Spleen (tissue), 7 donors: ENCODE measurements around the gene LHFPL3.

Experiments
- POLR2A ChIP-seq, 3 donors: fragments of 450-650 bp; IDR thresholded peaks; one replicate each; pipeline ENCODE4 v1.5.1; 2017; ENCODE audit warnings: antibody characterized with exemption in 3 of 3, mild to moderate bottlenecking in 1 of 3
- TF ChIP-seq, protein P1 (sequence below), 11 experiments: fragments of 200-600 bp in 7 of 11; fragments of 450-650 bp in 4 of 11; sonication (generic) in 4 of 11; IDR thresholded peaks in 8 of 11; conservative IDR thresholded peaks in 3 of 11; 1 replicate in 7 of 11; 2 replicates in 4 of 11; pipeline versions ENCODE4 v1.4.0 to v1.8.0; 2016 to 2021; ENCODE audit warnings: antibody characterized with exemption in 11 of 11, inconsistent platforms in 4 of 11, mild to moderate bottlenecking in 1 of 11
- donor health status: DM: no; HTN: no; CAD: no; lungs with moderate emphysema.
- donor health status: DM: no; HTN: no; CAD: no.
- donor health status: DM: no; HTN: no; CAD: no.

DNA sequence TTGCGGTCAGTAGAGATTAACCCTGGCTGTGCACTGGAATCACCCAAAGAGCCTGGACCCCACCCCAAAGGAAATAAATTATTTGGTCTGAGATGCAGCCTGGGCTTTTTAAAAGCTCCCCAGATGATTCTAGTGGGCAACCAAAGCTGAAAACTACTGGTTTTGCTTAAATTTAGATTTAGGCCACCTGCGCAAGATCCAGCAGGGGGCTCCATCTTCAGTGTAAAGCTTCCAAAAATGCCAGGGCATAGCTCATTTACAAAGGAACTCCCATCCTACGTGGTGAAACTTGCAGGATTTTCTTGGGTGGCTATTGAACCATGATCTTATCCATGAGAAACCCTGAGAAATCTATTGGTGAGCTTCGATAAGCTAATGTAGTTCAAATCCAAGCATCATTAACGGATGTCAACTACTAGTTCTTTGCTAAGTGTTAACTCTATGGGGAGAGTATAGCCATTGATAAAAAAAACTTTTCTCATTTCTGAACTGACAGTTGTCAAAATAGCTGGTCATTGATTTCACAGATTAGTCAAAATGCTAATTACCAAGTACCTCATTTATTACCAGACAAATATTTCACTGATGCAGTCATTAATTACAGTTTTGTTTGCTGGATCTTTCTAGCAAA lies 315.3 kb downstream of the LHFPL3 start:
- no peak for TF ChIP-seq POLR2A (IDR thresholded peaks at IDR 0.05)
- TF ChIP-seq, protein P1, sequence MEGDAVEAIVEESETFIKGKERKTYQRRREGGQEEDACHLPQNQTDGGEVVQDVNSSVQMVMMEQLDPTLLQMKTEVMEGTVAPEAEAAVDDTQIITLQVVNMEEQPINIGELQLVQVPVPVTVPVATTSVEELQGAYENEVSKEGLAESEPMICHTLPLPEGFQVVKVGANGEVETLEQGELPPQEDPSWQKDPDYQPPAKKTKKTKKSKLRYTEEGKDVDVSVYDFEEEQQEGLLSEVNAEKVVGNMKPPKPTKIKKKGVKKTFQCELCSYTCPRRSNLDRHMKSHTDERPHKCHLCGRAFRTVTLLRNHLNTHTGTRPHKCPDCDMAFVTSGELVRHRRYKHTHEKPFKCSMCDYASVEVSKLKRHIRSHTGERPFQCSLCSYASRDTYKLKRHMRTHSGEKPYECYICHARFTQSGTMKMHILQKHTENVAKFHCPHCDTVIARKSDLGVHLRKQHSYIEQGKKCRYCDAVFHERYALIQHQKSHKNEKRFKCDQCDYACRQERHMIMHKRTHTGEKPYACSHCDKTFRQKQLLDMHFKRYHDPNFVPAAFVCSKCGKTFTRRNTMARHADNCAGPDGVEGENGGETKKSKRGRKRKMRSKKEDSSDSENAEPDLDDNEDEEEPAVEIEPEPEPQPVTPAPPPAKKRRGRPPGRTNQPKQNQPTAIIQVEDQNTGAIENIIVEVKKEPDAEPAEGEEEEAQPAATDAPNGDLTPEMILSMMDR (IDR thresholded peaks at IDR 0.05 in 8 of 11, conservative IDR thresholded peaks at IDR 0.05 in 3 of 11): peak in 1 of 11 experiments; percentile 32
